NCI-H1694 (cell line): ENCODE measurements around the gene PKLR.
"Not testable (repeated sequence)": the region's sequence is repeated elsewhere in the genome, so short reads cannot be mapped to it uniquely, and the experiment has no call there.

Experiments
- DNase-seq: peaks from one replicate; lab custom pipeline; 2025; lab: John Stamatoyannopoulos, UW

Gene PKLR

GRCh38 chr1:155301342-155301841 is at the start of gene PKLR:
Gene PKLR, minus strand, starts transcription at chr1:155301438. Its CDS starts 43 bp downstream, at chr1:155301395.
- no peak for DNase-seq

- DNase-seq, result no peak
Observed at GRCh38 chr1:155342842-155343241, 41.6 kb upstream of the PKLR start.

- DNase-seq, result no peak
Observed at GRCh38 chr1:155339515-155340097, 38.4 kb upstream of the PKLR start.

- DNase-seq, result no peak
Observed at GRCh38 chr1:155334962-155335361, 33.7 kb upstream of the PKLR start.

GRCh38 chr1:155329980-155330598 is 28.9 kb upstream of the PKLR start:
- no peak for DNase-seq

- DNase-seq, result not testable (repeated sequence)
Observed at GRCh38 chr1:155328856-155329255, 27.6 kb upstream of the PKLR start.

GRCh38 chr1:155327981-155328380 is 26.7 kb upstream of the PKLR start:
- DNase-seq, result no peak

- DNase-seq, result no peak
Observed at GRCh38 chr1:155326631-155327037, 25.4 kb upstream of the PKLR start.

GRCh38 chr1:155326020-155326526 is 24.8 kb upstream of the PKLR start:
- no peak for DNase-seq

- DNase-seq, result no peak
Observed at GRCh38 chr1:155325603-155325893, 24.3 kb upstream of the PKLR start.

GRCh38 chr1:155324717-155325602 is 23.7 kb upstream of the PKLR start:
- peak; percentile 48 for DNase-seq

- DNase-seq, result peak; percentile 98
Observed at GRCh38 chr1:155324037-155324716, 22.9 kb upstream of the PKLR start.

GRCh38 chr1:155323729-155324036 is 22.4 kb upstream of the PKLR start:
- peak; percentile 83 for DNase-seq

GRCh38 chr1:155322953-155323728 is 21.9 kb upstream of the PKLR start:
- DNase-seq, result peak; percentile 94

- DNase-seq, result no peak
Observed at GRCh38 chr1:155322571-155322952, 21.3 kb upstream of the PKLR start.

- DNase-seq, result no peak
Observed at GRCh38 chr1:155321639-155322503, 20.6 kb upstream of the PKLR start.

- no peak for DNase-seq
Observed at GRCh38 chr1:155320661-155321617, 19.7 kb upstream of the PKLR start, which contains the start of gene RUSC1. Gene RUSC1, plus strand, starts transcription at chr1:155320894. Its CDS starts 880 bp downstream, at chr1:155321774.

- no peak for DNase-seq
Observed at GRCh38 chr1:155320252-155320651, 19.0 kb upstream of the PKLR start.

- DNase-seq, result no peak
Observed at GRCh38 chr1:155319536-155319935, 18.3 kb upstream of the PKLR start.
